Colonic mucosa (tissue), 4 donors: ENCODE results near the gene L3MBTL1. TPM values are rescaled to one million over a fixed set of nuclear protein-coding genes. Genes with fewer than 3 reads are reported as not detected.

ENCODE experiments used
- DNase-seq: peaks from one replicate; pipeline ENCODE4 v3.0.0-alpha.2; 2020
- H3K27ac ChIP-seq: fragments of 200-600 bp; one replicate; pipeline ENCODE4 v1.8.0; 2021
- H3K27me3 ChIP-seq: fragments of 200-600 bp; one replicate; pipeline ENCODE4 v1.8.0; 2021
- H3K36me3 ChIP-seq: fragments of 200-600 bp; one replicate; pipeline ENCODE4 v1.8.0; 2021
- H3K4me1 ChIP-seq: fragments of 200-600 bp; one replicate; pipeline ENCODE4 v1.8.0; 2021; ENCODE audit warnings: mild to moderate bottlenecking
- H3K4me3 ChIP-seq: fragments of 200-600 bp; one replicate; pipeline ENCODE4 v1.8.0; 2021
- H3K9ac ChIP-seq, 2 donors: one replicate each; pipeline ENCODE4 v1.7.0; 2013; ENCODE audit warnings: control low read depth in 2 of 2, low read depth in 2 of 2, low read length in 2 of 2
- H3K9me3 ChIP-seq: fragments of 200-600 bp; one replicate; pipeline ENCODE4 v1.8.0; 2021
- intact Hi-C: fragments of 100-400 bp; cut with DNase I; formaldehyde crosslinking; loops from one replicate; pipeline ENCODE4 v1.14.1; 2022
- total RNA-seq, 2 donors: library from RNA; stranded (reverse); fragmentation: NEBNext Ultra II Directional in 1 of 2; extraction: Animal tissue kit (Norgen Biotek cat#: 25700) in 1 of 2; gene quantifications; one replicate each; pipeline ENCODE4 v1.2.1, GENCODE V29; 2021
- TF ChIP-seq, protein P1 (sequence below): fragments of 200-600 bp; IDR thresholded peaks from one replicate; pipeline ENCODE4 v1.8.0; 2022; ENCODE audit warnings: antibody characterized with exemption, mild to moderate bottlenecking
- donor health status: healthy.
- donor health status: DM: no; HTN: no; CAD: no.
- donor health status: DM: no; HTN: no; CAD: no.

The L3MBTL1 gene
- total RNA-seq, 2 donors from 2014 or later = 4.5 to 8.8 TPM

- Histone ChIP-seq H3K36me3 (no peaks in the 10 kb centered on the region), H3K4me1 (no peaks in the 10 kb centered on the region), H3K9ac (no peak overlapping the region), H3K9me3 (no peaks in the 10 kb centered on the region), H3K27ac (no peak overlapping the region), H3K27me3 (no peaks in the 10 kb centered on the region), H3K4me3 (no peak overlapping the region)
- intact Hi-C loops = no loop called here
- TF ChIP-seq, protein P1, sequence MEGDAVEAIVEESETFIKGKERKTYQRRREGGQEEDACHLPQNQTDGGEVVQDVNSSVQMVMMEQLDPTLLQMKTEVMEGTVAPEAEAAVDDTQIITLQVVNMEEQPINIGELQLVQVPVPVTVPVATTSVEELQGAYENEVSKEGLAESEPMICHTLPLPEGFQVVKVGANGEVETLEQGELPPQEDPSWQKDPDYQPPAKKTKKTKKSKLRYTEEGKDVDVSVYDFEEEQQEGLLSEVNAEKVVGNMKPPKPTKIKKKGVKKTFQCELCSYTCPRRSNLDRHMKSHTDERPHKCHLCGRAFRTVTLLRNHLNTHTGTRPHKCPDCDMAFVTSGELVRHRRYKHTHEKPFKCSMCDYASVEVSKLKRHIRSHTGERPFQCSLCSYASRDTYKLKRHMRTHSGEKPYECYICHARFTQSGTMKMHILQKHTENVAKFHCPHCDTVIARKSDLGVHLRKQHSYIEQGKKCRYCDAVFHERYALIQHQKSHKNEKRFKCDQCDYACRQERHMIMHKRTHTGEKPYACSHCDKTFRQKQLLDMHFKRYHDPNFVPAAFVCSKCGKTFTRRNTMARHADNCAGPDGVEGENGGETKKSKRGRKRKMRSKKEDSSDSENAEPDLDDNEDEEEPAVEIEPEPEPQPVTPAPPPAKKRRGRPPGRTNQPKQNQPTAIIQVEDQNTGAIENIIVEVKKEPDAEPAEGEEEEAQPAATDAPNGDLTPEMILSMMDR = no peak
- no peak for DNase-seq
Observed at GRCh38 chr20:43545837-43546578, 38.5 kb downstream of the L3MBTL1 start.

DNA sequence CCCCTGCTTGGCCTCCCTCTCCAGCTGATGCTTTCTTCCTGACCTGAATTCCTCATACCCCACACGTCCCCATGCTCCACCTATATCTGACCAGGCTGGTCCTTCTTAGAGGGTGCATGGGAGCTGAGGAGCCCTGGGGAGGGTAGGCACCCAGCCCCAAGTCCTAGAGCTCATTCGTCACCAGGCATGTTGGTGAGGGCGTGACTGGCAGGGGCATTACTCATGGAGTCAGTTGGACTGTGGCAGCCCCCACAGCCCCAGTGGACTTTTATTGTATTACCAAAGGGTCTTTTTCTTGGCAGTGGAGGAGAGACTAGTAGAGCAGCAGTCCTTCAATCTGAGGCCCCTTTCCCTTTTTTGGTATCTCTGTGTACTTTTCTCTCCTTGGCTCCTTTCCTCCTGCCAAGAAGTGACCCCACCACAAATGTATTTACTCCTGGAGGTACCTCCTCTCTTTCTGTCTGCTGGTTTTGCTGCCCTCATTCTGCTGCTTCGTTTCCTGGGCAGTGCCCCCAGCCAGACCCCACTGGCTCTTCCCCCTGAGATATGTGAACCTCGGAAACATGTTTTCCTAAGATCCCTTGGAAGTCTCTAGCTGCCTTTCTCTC is 40.9 kb downstream of the L3MBTL1 start:
- no peak overlapping the region for H3K9ac ChIP-seq
- no peaks in the 10 kb centered on the region for H3K27me3 ChIP-seq
- TF ChIP-seq, protein P1 = no peak
- intact Hi-C loops = no loop called here
- no peaks in the 10 kb centered on the region for H3K36me3 ChIP-seq
- DNase-seq = no peak
- no peaks in the 10 kb centered on the region for H3K4me1 ChIP-seq
- no peaks in the 10 kb centered on the region for H3K9me3 ChIP-seq
- H3K4me3 ChIP-seq = no peak overlapping the region
- H3K27ac ChIP-seq = no peak overlapping the region

GRCh38 chr20:43549416-43550065 is 42.0 kb downstream of the L3MBTL1 start:
- DNase-seq = no peak

GRCh38 chr20:43550456-43550855 is 43.0 kb downstream of the L3MBTL1 start:
- Histone ChIP-seq H3K9ac (peak overlapping the region in 1 of 2 donors; percentile 3), H3K4me3 (no peak overlapping the region), H3K27ac (no peak overlapping the region), H3K27me3 (no peaks in the 10 kb centered on the region), H3K4me1 (no peaks in the 10 kb centered on the region), H3K36me3 (no peaks in the 10 kb centered on the region), H3K9me3 (no peaks in the 10 kb centered on the region)
- DNase-seq = peak; percentile 53
- TF ChIP-seq, protein P1 = no peak
- intact Hi-C loops = no loop called here

More at GRCh38 chr20:43549416-43550065, 42.0 kb downstream of the L3MBTL1 start:
- no peak overlapping the region for H3K9ac ChIP-seq
- H3K4me3 ChIP-seq = no peak overlapping the region
- H3K4me1 ChIP-seq = no peaks in the 10 kb centered on the region
- intact Hi-C loops = no loop called here
- no peak overlapping the region for H3K27ac ChIP-seq
- no peaks in the 10 kb centered on the region for H3K9me3 ChIP-seq
- H3K36me3 ChIP-seq = no peaks in the 10 kb centered on the region
- TF ChIP-seq, protein P1 = no peak
- no peaks in the 10 kb centered on the region for H3K27me3 ChIP-seq

GRCh38 chr20:43554369-43554768 is 46.9 kb downstream of the L3MBTL1 start:
- intact Hi-C loops = no loop called here
- Histone ChIP-seq H3K27ac (no peak overlapping the region), H3K4me3 (no peak overlapping the region), H3K27me3 (no peaks in the 10 kb centered on the region), H3K36me3 (no peaks in the 10 kb centered on the region), H3K4me1 (no peaks in the 10 kb centered on the region), H3K9me3 (no peaks in the 10 kb centered on the region), H3K9ac (no peak overlapping the region)
- TF ChIP-seq, protein P1 = no peak
- no peak for DNase-seq
